AG20443 (cell line): ENCODE data around the gene DHX58.
"Not testable (repeated sequence)": the region's sequence is repeated elsewhere in the genome, so short reads cannot be mapped to it uniquely, and the experiment has no call there.

Source experiments
- DNase-seq: peaks from one replicate; pipeline ENCODE4 v3.0.0; 2012; ENCODE audit warnings: low spot score, mixed read lengths

DHX58 gene

GRCh38 chr17:42112552-42113176, at the start of gene DHX58:
DHX58 (minus strand) TSS chr17:42112714; CDS start chr17:42111892, 822 bp downstream.
- peak; percentile 93 for DNase-seq

- DNase-seq = no peak
These were observed 48.0 kb upstream of the DHX58 start for GRCh38 chr17:42160531-42160910.

GRCh38 chr17:42159796-42160530, 47.4 kb upstream of the DHX58 start:
- no peak for DNase-seq

- DNase-seq = no peak
These were observed 43.1 kb upstream of the DHX58 start for GRCh38 chr17:42155614-42156045.

GRCh38 chr17:42153919-42154742, 41.6 kb upstream of the DHX58 start:
- no peak for DNase-seq

GRCh38 chr17:42146911-42147607, 34.5 kb upstream of the DHX58 start:
- no peak for DNase-seq

- not testable (repeated sequence) for DNase-seq
These were observed 30.6 kb upstream of the DHX58 start for GRCh38 chr17:42143138-42143537.

- peak; percentile 84 for DNase-seq
These were observed 29.9 kb upstream of the DHX58 start for GRCh38 chr17:42142371-42142896.

- no peak for DNase-seq
These were observed 28.9 kb upstream of the DHX58 start for GRCh38 chr17:42141382-42141781.

- DNase-seq = not testable (repeated sequence)
These were observed 28.2 kb upstream of the DHX58 start for GRCh38 chr17:42140690-42141089.

- no peak for DNase-seq
These were observed 26.4 kb upstream of the DHX58 start for GRCh38 chr17:42138749-42139492.

GRCh38 chr17:42136654-42137051, 24.1 kb upstream of the DHX58 start:
- DNase-seq = no peak

GRCh38 chr17:42135664-42136653, 23.4 kb upstream of the DHX58 start:
- DNase-seq = no peak

- no peak for DNase-seq
These were observed 22.6 kb upstream of the DHX58 start for GRCh38 chr17:42135151-42135550.

- no peak for DNase-seq
These were observed 21.0 kb upstream of the DHX58 start for GRCh38 chr17:42133461-42134041.

GRCh38 chr17:42132941-42133340, 20.4 kb upstream of the DHX58 start:
- DNase-seq = peak; percentile 96

GRCh38 chr17:42131981-42132432, 19.5 kb upstream of the DHX58 start:
- no peak for DNase-seq

- DNase-seq = no peak
These were observed 18.7 kb upstream of the DHX58 start for GRCh38 chr17:42131232-42131631.

- no peak for DNase-seq
These were observed 17.9 kb upstream of the DHX58 start for GRCh38 chr17:42130310-42130936.
